Measurements from ENCODE around the gene AGAP1. TPM values are rescaled to one million over a fixed set of nuclear protein-coding genes. Genes with fewer than 3 reads are reported as not detected.
A peak's percentile ranks its signal among the peaks of the same experiment; 100 is the strongest.

The AGAP1 gene
- total RNA-seq, 1 donor from 2014 or later: 47.2 TPM

GRCh38 chr2:235570966-235571692 lies 77.3 kb downstream of the AGAP1 start:
- H3K27me3 Mint-ChIP-seq: no peaks in the 10 kb centered on the region
- no peaks in the 10 kb centered on the region for H3K9me3 Mint-ChIP-seq (ENCODE audit: low read depth)
- peaks cover 4% of the 10 kb centered on the region for H3K36me3 Mint-ChIP-seq (ENCODE audit: insufficient read depth)
- peaks cover 13% of the 10 kb centered on the region for H3K4me1 Mint-ChIP-seq (ENCODE audit: low read depth)
- TF ChIP-seq CTCF (IDR thresholded peaks at IDR 0.05; ENCODE audit: unreplicated experiment): no peak
- DNase-seq (ENCODE audit: low spot score, unreplicated experiment): no peak
- H3K27ac Mint-ChIP-seq: peak overlapping the region; percentile 3
- H3K4me3 Mint-ChIP-seq (ENCODE audit: low read depth): no peak overlapping the region

DNA sequence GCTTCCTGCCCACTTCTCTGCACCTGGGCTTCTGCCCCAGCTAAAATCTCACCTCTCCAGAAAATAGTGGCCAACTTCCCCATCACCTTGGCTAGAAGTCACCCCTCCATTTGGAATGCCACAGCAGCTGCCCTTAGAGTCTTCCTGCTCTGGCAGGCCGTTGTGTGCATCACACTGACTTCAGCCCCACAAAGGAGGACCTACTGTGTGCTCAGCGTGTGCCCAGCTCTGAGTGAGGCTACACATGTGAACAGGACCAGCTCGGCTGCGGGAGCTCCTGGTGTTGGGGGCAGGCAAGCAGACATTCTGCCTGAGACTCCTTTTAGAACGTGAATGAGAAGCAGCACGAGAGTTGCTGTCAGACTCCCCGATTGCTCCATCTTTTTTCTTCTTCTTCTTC lies 78.7 kb downstream of the AGAP1 start:
- Mint-ChIP-seq H3K4me1 (ENCODE audit: low read depth) (peaks cover 21% of the 10 kb centered on the region), H3K27me3 (no peaks in the 10 kb centered on the region), H3K27ac (peak overlapping the region; percentile 27), H3K9me3 (ENCODE audit: low read depth) (no peaks in the 10 kb centered on the region), H3K36me3 (ENCODE audit: insufficient read depth) (peaks cover 4% of the 10 kb centered on the region), H3K4me3 (ENCODE audit: low read depth) (no peak overlapping the region)
- no peak for DNase-seq (ENCODE audit: low spot score, unreplicated experiment)
- TF ChIP-seq CTCF (IDR thresholded peaks at IDR 0.05; ENCODE audit: unreplicated experiment): no peak

DNA sequence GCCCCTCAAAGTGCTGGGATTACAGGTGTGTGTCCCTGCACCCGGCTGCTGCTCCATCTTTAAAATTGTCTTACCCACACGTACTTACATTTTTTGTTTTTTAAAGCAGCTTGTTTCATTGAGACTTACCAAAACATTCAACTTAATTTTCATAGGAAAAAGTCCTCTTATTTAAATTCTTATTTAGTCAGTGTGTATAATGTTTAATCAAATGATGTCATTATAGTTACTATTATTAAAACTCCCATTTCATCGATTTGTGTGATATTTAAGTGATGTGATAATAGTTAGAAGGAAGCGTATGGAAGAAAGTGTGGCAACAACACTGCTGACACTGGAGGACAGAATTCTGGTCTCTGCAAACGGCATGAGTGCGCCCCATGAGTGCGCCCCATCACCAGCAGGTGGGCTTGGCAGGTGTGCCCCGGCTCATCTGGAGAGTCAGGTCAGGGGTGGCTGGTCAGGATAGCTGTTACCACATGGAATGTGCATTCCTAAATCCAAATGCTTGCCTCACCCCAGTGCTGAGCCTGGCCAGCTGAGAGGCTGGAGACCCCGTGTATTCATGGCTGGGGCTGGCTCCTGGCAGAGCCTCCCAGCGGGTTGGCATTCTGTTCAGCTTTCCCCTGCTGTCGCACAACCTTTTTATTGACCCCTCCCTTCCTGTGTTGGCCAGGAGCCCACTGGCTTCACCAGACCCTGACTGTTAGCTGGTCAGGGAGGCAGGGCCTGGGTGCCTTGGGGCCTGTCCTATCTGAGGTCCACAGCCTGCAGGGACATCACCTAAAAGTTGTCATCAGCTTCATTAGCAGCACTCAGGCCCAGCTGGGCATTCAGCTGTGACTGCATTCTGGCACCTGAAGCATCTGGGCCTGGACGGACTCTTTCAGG lies 79.7 kb downstream of the AGAP1 start:
- peaks cover 28% of the 10 kb centered on the region for H3K4me1 Mint-ChIP-seq (ENCODE audit: low read depth)
- no peaks in the 10 kb centered on the region for H3K27me3 Mint-ChIP-seq
- no peaks in the 10 kb centered on the region for H3K9me3 Mint-ChIP-seq (ENCODE audit: low read depth)
- no peak for DNase-seq (ENCODE audit: low spot score, unreplicated experiment)
- peaks cover 2% of the 10 kb centered on the region for H3K36me3 Mint-ChIP-seq (ENCODE audit: insufficient read depth)
- H3K4me3 Mint-ChIP-seq (ENCODE audit: low read depth): no peak overlapping the region
- H3K27ac Mint-ChIP-seq: no peak overlapping the region
- no peak for TF ChIP-seq CTCF (IDR thresholded peaks at IDR 0.05; ENCODE audit: unreplicated experiment)

- no peaks in the 10 kb centered on the region for H3K27me3 Mint-ChIP-seq
- no peak for TF ChIP-seq CTCF (IDR thresholded peaks at IDR 0.05; ENCODE audit: unreplicated experiment)
- no peaks in the 10 kb centered on the region for H3K9me3 Mint-ChIP-seq (ENCODE audit: low read depth)
- no peaks in the 10 kb centered on the region for H3K36me3 Mint-ChIP-seq (ENCODE audit: insufficient read depth)
- peaks cover 22% of the 10 kb centered on the region for H3K4me1 Mint-ChIP-seq (ENCODE audit: low read depth)
- no peak overlapping the region for H3K27ac Mint-ChIP-seq
- H3K4me3 Mint-ChIP-seq (ENCODE audit: low read depth): no peak overlapping the region
- no peak for DNase-seq (ENCODE audit: low spot score, unreplicated experiment)
Measured at GRCh38 chr2:235575431-235575830, 81.6 kb downstream of the AGAP1 start.

DNA sequence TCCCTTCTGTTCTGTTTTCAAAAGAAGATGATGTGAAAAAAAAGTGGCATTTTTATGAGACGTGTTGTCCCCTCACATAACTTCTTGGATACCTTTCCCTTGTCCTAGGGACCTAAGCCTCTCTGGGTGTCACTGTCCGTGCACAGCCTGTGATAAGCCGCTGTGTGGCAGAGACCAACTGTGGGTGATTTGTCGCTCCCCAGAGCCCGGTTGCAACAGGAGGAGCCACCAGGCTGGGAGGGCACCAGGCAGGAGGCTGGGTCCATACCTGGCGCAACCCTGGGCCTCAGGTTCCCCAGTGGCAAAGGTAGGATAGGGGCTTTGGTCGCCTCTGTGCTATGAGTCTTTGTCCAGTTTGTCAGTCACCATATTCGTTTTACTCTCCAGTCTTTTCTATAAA lies 82.1 kb downstream of the AGAP1 start:
- H3K36me3 Mint-ChIP-seq (ENCODE audit: insufficient read depth): no peaks in the 10 kb centered on the region
- DNase-seq (ENCODE audit: low spot score, unreplicated experiment): no peak
- TF ChIP-seq CTCF (IDR thresholded peaks at IDR 0.05; ENCODE audit: unreplicated experiment): no peak
- no peaks in the 10 kb centered on the region for H3K27me3 Mint-ChIP-seq
- no peak overlapping the region for H3K27ac Mint-ChIP-seq
- H3K9me3 Mint-ChIP-seq (ENCODE audit: low read depth): no peaks in the 10 kb centered on the region
- no peak overlapping the region for H3K4me3 Mint-ChIP-seq (ENCODE audit: low read depth)
- peaks cover 19% of the 10 kb centered on the region for H3K4me1 Mint-ChIP-seq (ENCODE audit: low read depth)

Data from progenitor cell of endocrine pancreas (in vitro differentiated cells).